Measurements from ENCODE around the gene TDO2. TPM values are rescaled to one million over a fixed set of nuclear protein-coding genes. Genes with fewer than 3 reads are reported as not detected.

TDO2 gene
- total RNA-seq, 1 experiment from 2014 or later, result not detected

- Histone ChIP-seq H3K27me3 (ENCODE audit: low read length) (no peaks in the 10 kb centered on the region), H3K79me2 (ENCODE audit: low read length) (no peaks in the 10 kb centered on the region), H3K4me2 (ENCODE audit: low read length) (no peak overlapping the region), H3F3A (ENCODE audit: low read length, unreplicated experiment) (peaks cover 6% of the 10 kb centered on the region), H3K9me2 (replicated peaks; ENCODE audit: low read length) (no peaks in the 10 kb centered on the region), H3K9me3 (ENCODE audit: low read length) (no peaks in the 10 kb centered on the region), H2AFZ (ENCODE audit: low read length) (no peak overlapping the region), H4K20me1 (ENCODE audit: low read length) (no peaks in the 10 kb centered on the region), H3K9ac (ENCODE audit: low read length) (no peak overlapping the region), H3K4me3 (ENCODE audit: low read length) (no peak overlapping the region), H3K27ac (ENCODE audit: low read length) (no peak overlapping the region), H3K4me1 (ENCODE audit: insufficient read depth, low read length) (peaks cover 22% of the 10 kb centered on the region), H3K36me3 (ENCODE audit: low read depth, low read length) (no peaks in the 10 kb centered on the region)
- ChIA-PET CTCF (no interaction called here), POLR2A (ENCODE audit: unreplicated experiment) (no interaction called here)
- TF ChIP-seq EZH2phosphoT487 (IDR thresholded peaks at IDR 0.05; ENCODE audit: borderline replicate concordance, low read length) (no peak), EZH2 (IDR thresholded peaks at IDR 0.05; ENCODE audit: low read length, unreplicated experiment) (no peak), CTCF (conservative IDR thresholded peaks at IDR 0.05; ENCODE audit: low read depth, low read length) (no peak)
- no TSS peak for BruUV-seq (replicated peaks)
- DNase-seq, result no peak
- intact Hi-C loops (cut with micrococcal nuclease), result loop anchor here (5.0 kb wide), 1 partner anchor 86 kb away; no protein-coding TSS in a partner anchor
- no peak for ATAC-seq
Measured at GRCh38 chr4:155908187-155909139, 5.0 kb downstream of the TDO2 start.

- Histone ChIP-seq H3K9me2 (replicated peaks; ENCODE audit: low read length) (no peaks in the 10 kb centered on the region), H3K27ac (ENCODE audit: low read length) (no peak overlapping the region), H3K4me3 (ENCODE audit: low read length) (no peak overlapping the region), H3F3A (ENCODE audit: low read length, unreplicated experiment) (peaks cover 6% of the 10 kb centered on the region), H3K79me2 (ENCODE audit: low read length) (no peaks in the 10 kb centered on the region), H3K36me3 (ENCODE audit: low read depth, low read length) (no peaks in the 10 kb centered on the region), H3K9ac (ENCODE audit: low read length) (no peak overlapping the region), H4K20me1 (ENCODE audit: low read length) (no peaks in the 10 kb centered on the region), H3K27me3 (ENCODE audit: low read length) (no peaks in the 10 kb centered on the region), H3K4me2 (ENCODE audit: low read length) (no peak overlapping the region), H3K4me1 (ENCODE audit: insufficient read depth, low read length) (peaks cover 22% of the 10 kb centered on the region), H3K9me3 (ENCODE audit: low read length) (no peaks in the 10 kb centered on the region), H2AFZ (ENCODE audit: low read length) (no peak overlapping the region)
- ChIA-PET CTCF (no interaction called here), POLR2A (ENCODE audit: unreplicated experiment) (no interaction called here)
- no peak for TF ChIP-seq CTCF (conservative IDR thresholded peaks at IDR 0.05; ENCODE audit: low read depth, low read length)
- DNase-seq (no peak), ATAC-seq (no peak)
- BruUV-seq (replicated peaks), result no TSS peak
- intact Hi-C loops (cut with micrococcal nuclease), result loop anchor here (5.0 kb wide), 1 partner anchor 87 kb away; no protein-coding TSS in a partner anchor
Measured at GRCh38 chr4:155909615-155910226, 6.2 kb downstream of the TDO2 start.

- Histone ChIP-seq H3K36me3 (ENCODE audit: low read depth, low read length) (no peaks in the 10 kb centered on the region), H2AFZ (ENCODE audit: low read length) (no peak overlapping the region), H3K9ac (ENCODE audit: low read length) (no peak overlapping the region), H3K27me3 (ENCODE audit: low read length) (no peaks in the 10 kb centered on the region), H3K4me1 (ENCODE audit: insufficient read depth, low read length) (peaks cover 8% of the 10 kb centered on the region), H3K27ac (ENCODE audit: low read length) (no peak overlapping the region), H4K20me1 (ENCODE audit: low read length) (no peaks in the 10 kb centered on the region), H3K4me2 (ENCODE audit: low read length) (no peak overlapping the region), H3K79me2 (ENCODE audit: low read length) (no peaks in the 10 kb centered on the region), H3K9me3 (ENCODE audit: low read length) (no peaks in the 10 kb centered on the region), H3K9me2 (replicated peaks; ENCODE audit: low read length) (no peaks in the 10 kb centered on the region), H3F3A (ENCODE audit: low read length, unreplicated experiment) (peaks cover under 1% of the 10 kb centered on the region), H3K4me3 (ENCODE audit: low read length) (no peak overlapping the region)
- ATAC-seq (no peak), DNase-seq (no peak)
- ChIA-PET POLR2A (ENCODE audit: unreplicated experiment) (no interaction called here), CTCF (no interaction called here)
- intact Hi-C loops (cut with micrococcal nuclease), result no loop called here
- BruUV-seq (replicated peaks), result no TSS peak
- TF ChIP-seq EZH2 (IDR thresholded peaks at IDR 0.05; ENCODE audit: low read length, unreplicated experiment) (no peak), EZH2phosphoT487 (IDR thresholded peaks at IDR 0.05; ENCODE audit: borderline replicate concordance, low read length) (no peak), CTCF (conservative IDR thresholded peaks at IDR 0.05; ENCODE audit: low read depth, low read length) (no peak)
Measured at GRCh38 chr4:155911905-155912304, 8.4 kb downstream of the TDO2 start.

Data from PC-3 (cell line).